Measurements from ENCODE around the gene ANXA8L1. TPM values are rescaled to one million over a fixed set of nuclear protein-coding genes. Genes with fewer than 3 reads are reported as not detected.

ANXA8L1 gene, protein sequence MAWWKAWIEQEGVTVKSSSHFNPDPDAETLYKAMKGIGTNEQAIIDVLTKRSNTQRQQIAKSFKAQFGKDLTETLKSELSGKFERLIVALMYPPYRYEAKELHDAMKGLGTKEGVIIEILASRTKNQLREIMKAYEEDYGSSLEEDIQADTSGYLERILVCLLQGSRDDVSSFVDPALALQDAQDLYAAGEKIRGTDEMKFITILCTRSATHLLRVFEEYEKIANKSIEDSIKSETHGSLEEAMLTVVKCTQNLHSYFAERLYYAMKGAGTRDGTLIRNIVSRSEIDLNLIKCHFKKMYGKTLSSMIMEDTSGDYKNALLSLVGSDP
- 9.3 TPM in 1 of 2 replicates, not detected in the other for total RNA-seq

DNA sequence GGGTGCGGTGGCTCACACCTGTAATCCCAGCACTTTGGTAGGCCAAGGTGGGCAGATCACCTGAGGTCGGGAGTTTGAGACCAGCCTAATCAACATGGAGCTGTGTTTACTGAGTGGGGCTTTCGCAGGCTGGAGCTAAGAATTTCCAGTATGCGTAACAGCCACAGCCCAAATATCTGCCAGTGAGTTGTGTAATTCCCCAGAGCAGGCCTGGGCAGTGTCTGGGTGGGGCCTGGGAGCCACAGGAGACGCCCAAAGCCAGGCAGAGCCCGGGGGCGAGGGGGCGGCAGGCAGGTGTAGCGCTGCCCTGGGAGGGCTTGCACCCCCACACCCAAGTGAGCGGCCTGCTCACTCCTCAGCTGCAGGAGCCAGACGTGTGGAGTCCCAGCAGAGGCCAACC lies at the start of gene ANXA8L1:
ANXA8L1 (plus strand) TSS at position 371 of the 400 bp plus-strand sequence. CDS start 76 bp downstream, outside the sequence.

Other genes with a start within 250 kb of the ANXA8L1 start
- not detected in 2 replicates for gene ANTXRL, start 88.8 kb upstream of the ANXA8L1 start, total RNA-seq
- gene NPY4R, start 90.2 kb downstream of the ANXA8L1 start, total RNA-seq, result 0.82 TPM in 1 of 2 replicates, not detected in the other
- gene GPRIN2, start 180.9 kb downstream of the ANXA8L1 start, total RNA-seq, result 0.58 TPM in 1 of 2 replicates, not detected in the other
- 2.2 and 3.2 TPM in 2 replicates for gene SYT15, start 203.4 kb downstream of the ANXA8L1 start, total RNA-seq